Tibial artery (tissue), 4 donors: ENCODE results near the gene CWC22.
A peak's percentile ranks its signal among the peaks of the same experiment; 100 is the strongest.
"Not testable (repeated sequence)": the region's sequence is repeated elsewhere in the genome, so short reads cannot be mapped to it uniquely, and the experiment has no call there.

Experiments used
- DNase-seq, 2 donors: peaks; one replicate each; pipeline ENCODE4 v3.0.0-alpha.2; 2019
- H3K27ac ChIP-seq, 2 donors: fragments of 200-600 bp; sonication (generic) in 1 of 2; 1 replicate in 1 of 2; 2 replicates in 1 of 2; pipeline ENCODE4 v1.5.1; 2018 to 2019; ENCODE audit warnings: mild to moderate bottlenecking in 1 of 2
- H3K27me3 ChIP-seq, 2 donors: fragments of 200-600 bp; sonication (generic) in 1 of 2; one replicate each; pipeline versions ENCODE4 v1.5.1 to v1.6.0; 2016 to 2019
- H3K36me3 ChIP-seq, 3 donors: fragments of 200-600 bp; sonication (generic) in 2 of 3; one replicate each; pipeline ENCODE4 v1.5.1; 2016 to 2019; ENCODE audit warnings: mild to moderate bottlenecking in 2 of 3
- H3K4me1 ChIP-seq, 4 donors: fragments of 200-600 bp; sonication (generic) in 2 of 4; 1 replicate in 3 of 4; 2 replicates in 1 of 4; pipeline ENCODE4 v1.5.1; 2016 to 2019
- H3K4me3 ChIP-seq, 2 donors: fragments of 200-600 bp; sonication (generic) in 1 of 2; 1 replicate in 1 of 2; 2 replicates in 1 of 2; pipeline ENCODE4 v1.5.1; 2018 to 2019; ENCODE audit warnings: mild to moderate bottlenecking in 2 of 2
- H3K9me3 ChIP-seq, 3 donors: fragments of 200-600 bp; sonication (generic) in 1 of 3; one replicate each; pipeline ENCODE4 v1.5.1; 2016 to 2019
- CTCF ChIP-seq, 2 experiments: fragments of 200-600 bp in 1 of 2; fragments of 450-650 bp in 1 of 2; IDR thresholded peaks; one replicate each; pipeline ENCODE4 v1.5.1; 2017 to 2019; ENCODE audit warnings: antibody characterized with exemption in 2 of 2, mild to moderate bottlenecking in 1 of 2, moderate library complexity in 1 of 2
- intact Hi-C: fragments of 100-400 bp; cut with DNase I; formaldehyde crosslinking; loops from one replicate; pipeline ENCODE4 v1.15.0; 2023; ENCODE audit warnings: low total_unique reads

Gene CWC22

GRCh38 chr2:180006781-180007579 lies at the start of gene CWC22:
Gene CWC22 (minus strand): TSS chr2:180007297. CDS start chr2:179993341, 13,956 bp downstream.
- intact Hi-C loops = no loop called here
- H3K4me3 ChIP-seq = peak within 1 kb of the TSS; percentile 77 to 80
- H3K27me3 ChIP-seq = no peaks in the 10 kb centered on the region
- DNase-seq = peak; percentile 91 to 93
- no peaks in the 10 kb centered on the region for H3K36me3 ChIP-seq
- no peak for TF ChIP-seq CTCF (IDR thresholded peaks at IDR 0.05)
- peaks cover 0 to 23% (median 12%) of the 10 kb centered on the region in 4 donors for H3K4me1 ChIP-seq
- H3K27ac ChIP-seq = peak within 1 kb of the TSS; percentile 87 to 90
- no peaks in the 10 kb centered on the region for H3K9me3 ChIP-seq

GRCh38 chr2:180056367-180057118 lies 49.4 kb upstream of the CWC22 start:
- H3K4me1 ChIP-seq = no peaks in the 10 kb centered on the region
- H3K36me3 ChIP-seq = no peaks in the 10 kb centered on the region
- no peak for TF ChIP-seq CTCF (IDR thresholded peaks at IDR 0.05)
- no peak overlapping the region for H3K27ac ChIP-seq
- intact Hi-C loops = no loop called here
- no peak for DNase-seq
- no peak overlapping the region for H3K4me3 ChIP-seq
- H3K9me3 ChIP-seq = no peaks in the 10 kb centered on the region
- no peaks in the 10 kb centered on the region for H3K27me3 ChIP-seq

- H3K4me3 ChIP-seq, intact Hi-C loops: not testable (repeated sequence)
These were observed 47.5 kb upstream of the CWC22 start for GRCh38 chr2:180054576-180054975.

GRCh38 chr2:180050246-180050645 lies 43.1 kb upstream of the CWC22 start:
- intact Hi-C loops = no loop called here
- Histone ChIP-seq H3K4me1 (no peaks in the 10 kb centered on the region), H3K27ac (no peak overlapping the region), H3K36me3 (no peaks in the 10 kb centered on the region), H3K27me3 (no peaks in the 10 kb centered on the region), H3K4me3 (no peak overlapping the region), H3K9me3 (no peaks in the 10 kb centered on the region)
- TF ChIP-seq CTCF (IDR thresholded peaks at IDR 0.05) = no peak
- no peak for DNase-seq

More at GRCh38 chr2:180054576-180054975, 47.5 kb upstream of the CWC22 start:
- H3K27me3 ChIP-seq, DNase-seq, H3K36me3 ChIP-seq, H3K9me3 ChIP-seq, H3K4me1 ChIP-seq, H3K27ac ChIP-seq: not testable (repeated sequence)

GRCh38 chr2:180048251-180048650 lies 41.2 kb upstream of the CWC22 start:
- no peak for TF ChIP-seq CTCF (IDR thresholded peaks at IDR 0.05)
- no peaks in the 10 kb centered on the region for H3K9me3 ChIP-seq
- intact Hi-C loops = no loop called here

GRCh38 chr2:180046776-180047175 lies 39.7 kb upstream of the CWC22 start:
- intact Hi-C loops = no loop called here
- no peak overlapping the region for H3K27ac ChIP-seq
- no peak overlapping the region for H3K4me3 ChIP-seq
- TF ChIP-seq CTCF (IDR thresholded peaks at IDR 0.05) = no peak
- DNase-seq = no peak
- no peaks in the 10 kb centered on the region for H3K27me3 ChIP-seq
- no peaks in the 10 kb centered on the region for H3K4me1 ChIP-seq
- H3K9me3 ChIP-seq = no peaks in the 10 kb centered on the region
- H3K36me3 ChIP-seq = no peaks in the 10 kb centered on the region

More at GRCh38 chr2:180048251-180048650, 41.2 kb upstream of the CWC22 start:
- Histone ChIP-seq H3K27ac (no peak overlapping the region), H3K4me3 (no peak overlapping the region), H3K27me3 (no peaks in the 10 kb centered on the region), H3K36me3 (no peaks in the 10 kb centered on the region), H3K4me1 (no peaks in the 10 kb centered on the region)
- no peak for DNase-seq
